Activated naive CD8-positive, alpha-beta T cell treated with anti-CD3 and anti-CD28 coated beads, Interleukin-2, amount 10 ng/mL, durations not matched to agents 7 days and 5 days (primary cell): Measurements from ENCODE around the gene ATP11B. TPM values are rescaled to one million over a fixed set of nuclear protein-coding genes. Genes with fewer than 3 reads are reported as not detected.
A peak's percentile ranks its signal among the peaks of the same experiment; 100 is the strongest.
"Not testable (repeated sequence)": the region's sequence is repeated elsewhere in the genome, so short reads cannot be mapped to it uniquely, and the experiment has no call there.

Experiments used
- ATAC-seq: fragments of 150-1000 bp; cut with Tn5 transposase; one replicate; pipeline ENCODE4 v1.10.0; 2021; ENCODE audit warnings: low read depth, moderate library complexity
- POLR2A ChIA-PET: fragments of 350-600 bp; sonication (Branson Sonifier 250); formaldehyde crosslinking; loops from one replicate; lab custom pipeline; 2021; ENCODE audit warnings: antibody characterized with exemption; lab: Charles Lee
- DNase-seq: peaks from one replicate; pipeline ENCODE4 v3.0.0; 2021
- H3K27ac Mint-ChIP-seq: one replicate; pipeline ENCODE4 v1.8.0; 2022; ENCODE audit warnings: mild to moderate bottlenecking, mixed read lengths
- H3K27me3 Mint-ChIP-seq: one replicate; pipeline ENCODE4 v1.8.0; 2022; ENCODE audit warnings: mild to moderate bottlenecking, moderate library complexity, mixed read lengths
- H3K36me3 Mint-ChIP-seq: one replicate; pipeline ENCODE4 v1.8.0; 2021; ENCODE audit warnings: mild to moderate bottlenecking, mixed read lengths
- H3K4me1 Mint-ChIP-seq: one replicate; pipeline ENCODE4 v1.8.0; 2021; ENCODE audit warnings: mixed read lengths
- H3K4me3 Mint-ChIP-seq: one replicate; pipeline ENCODE4 v1.8.0; 2022; ENCODE audit warnings: mild to moderate bottlenecking, moderate library complexity, mixed read lengths
- H3K9me3 Mint-ChIP-seq: one replicate; pipeline ENCODE4 v1.8.0; 2021; ENCODE audit warnings: mixed read lengths
- total RNA-seq, 2 experiments: library from RNA; stranded (reverse); gene quantifications; one replicate each; pipeline ENCODE4 v1.2.3, GENCODE V29; 2021

The ATP11B gene
- total RNA-seq, 2 experiments from 2014 or later: 125 to 136 TPM

DNA sequence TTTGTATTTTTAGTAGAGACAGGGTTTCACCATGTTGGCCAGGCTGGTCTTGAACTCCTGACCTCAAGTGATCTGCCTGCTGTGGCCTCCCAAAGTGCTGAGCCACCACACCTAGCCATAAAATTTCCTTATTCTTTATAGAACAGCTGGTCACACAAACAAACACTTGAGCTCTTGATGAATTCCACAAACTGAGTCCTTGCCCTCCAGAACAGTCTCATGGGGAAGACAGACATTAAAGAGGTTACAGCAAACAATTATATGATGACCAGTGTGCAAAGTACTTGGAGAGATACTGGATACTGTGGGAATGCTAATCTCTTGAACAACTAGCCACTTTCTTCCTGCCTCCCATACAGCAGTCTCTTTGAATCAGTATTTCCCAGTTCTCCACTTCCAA, 7.5 kb upstream of the ATP11B start:
- peaks cover 13% of the 10 kb centered on the region for H3K4me1 Mint-ChIP-seq
- peaks cover 15% of the 10 kb centered on the region for H3K27me3 Mint-ChIP-seq
- no peak overlapping the region for H3K4me3 Mint-ChIP-seq
- no peaks in the 10 kb centered on the region for H3K9me3 Mint-ChIP-seq
- DNase-seq (no peak), ATAC-seq (no peak)
- H3K27ac Mint-ChIP-seq: no peak overlapping the region
- POLR2A ChIA-PET: no interaction called here
- no peaks in the 10 kb centered on the region for H3K36me3 Mint-ChIP-seq

DNA sequence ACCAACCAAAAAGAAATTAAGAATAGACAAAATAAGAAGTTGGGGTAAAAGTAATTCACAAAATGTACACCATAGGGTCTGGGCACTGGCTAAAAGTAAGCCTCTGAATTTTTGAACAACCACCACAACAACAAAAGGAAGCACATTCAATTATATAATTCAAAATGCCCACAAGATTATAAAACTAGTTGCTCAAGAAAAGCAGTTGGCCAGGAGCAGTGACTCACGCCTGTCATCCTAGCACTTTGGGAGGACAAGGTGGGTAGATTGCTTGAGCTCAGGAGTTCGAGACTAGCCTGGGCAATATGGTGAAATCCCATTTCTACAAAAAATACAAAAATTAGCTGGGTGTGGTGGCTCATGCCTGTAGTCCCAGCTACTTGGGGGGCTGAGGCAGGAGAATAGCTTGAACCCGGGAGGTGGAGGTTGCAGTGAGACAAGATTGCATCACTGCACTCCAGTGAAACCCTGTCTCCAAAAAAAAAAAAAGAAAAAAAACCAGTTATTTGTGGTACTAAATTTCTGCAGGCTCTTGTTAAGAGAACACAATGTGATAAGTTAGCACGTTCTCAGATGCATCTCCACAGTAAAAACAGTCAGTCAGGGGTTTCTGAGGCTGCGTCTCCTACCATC, 6.6 kb upstream of the ATP11B start:
- POLR2A ChIA-PET: no interaction called here
- Mint-ChIP-seq H3K9me3 (no peaks in the 10 kb centered on the region), H3K4me3 (no peak overlapping the region), H3K27me3 (peaks cover 15% of the 10 kb centered on the region), H3K4me1 (peaks cover 13% of the 10 kb centered on the region), H3K27ac (no peak overlapping the region), H3K36me3 (no peaks in the 10 kb centered on the region)
- ATAC-seq: no peak
- no peak for DNase-seq

DNA sequence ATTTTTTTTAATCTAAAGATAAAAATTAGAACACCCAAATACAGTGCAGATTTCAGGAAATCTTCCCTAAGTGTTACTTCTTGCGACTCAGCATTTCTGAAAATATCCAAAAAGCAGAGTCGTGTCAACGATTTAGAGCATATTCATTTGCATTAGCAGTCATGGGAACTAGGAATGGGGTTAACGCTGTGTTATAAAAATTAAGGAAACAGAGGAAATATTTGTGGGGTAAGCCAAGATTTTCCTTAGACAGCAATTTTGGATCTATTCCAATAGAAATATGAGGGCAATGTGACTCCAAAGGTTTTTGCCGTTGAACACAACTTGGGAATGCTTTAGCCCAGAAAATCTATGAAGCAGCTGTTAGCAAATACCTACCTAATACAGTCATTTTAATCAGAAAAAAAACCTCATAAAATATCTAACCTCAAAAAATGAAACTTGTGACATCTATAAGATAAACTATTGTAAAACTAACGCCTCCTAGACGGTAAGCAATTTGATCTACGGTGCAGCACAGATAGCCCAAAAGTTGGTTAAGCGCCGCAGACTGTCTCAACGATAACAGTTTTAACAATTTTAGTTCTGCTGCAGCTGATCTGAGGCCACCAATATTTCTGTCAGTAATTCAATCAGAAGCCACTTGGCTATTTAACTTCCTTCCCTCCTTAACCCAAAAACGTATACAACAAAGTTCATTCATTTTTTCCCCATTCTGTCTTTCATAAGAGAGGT, 5.8 kb upstream of the ATP11B start:
- no peak overlapping the region for H3K27ac Mint-ChIP-seq
- no peak for DNase-seq
- no peak for ATAC-seq
- no peaks in the 10 kb centered on the region for H3K36me3 Mint-ChIP-seq
- H3K9me3 Mint-ChIP-seq: no peaks in the 10 kb centered on the region
- peaks cover 15% of the 10 kb centered on the region for H3K27me3 Mint-ChIP-seq
- no peak overlapping the region for H3K4me3 Mint-ChIP-seq
- POLR2A ChIA-PET: no interaction called here
- peaks cover 9% of the 10 kb centered on the region for H3K4me1 Mint-ChIP-seq

DNA sequence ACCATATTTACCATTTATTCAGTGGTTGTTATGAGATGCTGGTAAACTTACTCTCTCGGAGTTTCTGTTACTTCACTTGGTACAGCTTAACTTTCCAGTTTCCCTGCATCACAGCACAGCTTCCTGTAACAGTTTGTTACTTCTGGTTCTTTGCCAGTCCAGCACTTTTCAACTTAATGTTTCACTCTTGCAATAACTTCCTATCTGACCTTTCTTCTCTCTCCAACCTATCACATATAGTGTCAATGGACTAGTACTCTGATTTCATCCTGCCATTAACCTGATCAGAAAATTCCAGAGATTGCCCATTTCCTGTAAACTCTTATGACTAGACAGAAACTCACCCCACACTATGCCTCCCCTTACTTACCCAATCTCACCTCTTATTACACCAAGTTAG, 3.9 kb upstream of the ATP11B start:
- ATAC-seq: no peak
- POLR2A ChIA-PET: interaction anchor here (0.8 kb wide), 1 partner anchor 11 kb away, joined by 4 read pairs; no protein-coding TSS in a partner anchor
- Mint-ChIP-seq H3K27ac (no peak overlapping the region), H3K4me3 (no peak overlapping the region), H3K4me1 (peaks cover 7% of the 10 kb centered on the region), H3K9me3 (no peaks in the 10 kb centered on the region), H3K27me3 (peaks cover 12% of the 10 kb centered on the region), H3K36me3 (no peaks in the 10 kb centered on the region)
- DNase-seq: no peak

DNA sequence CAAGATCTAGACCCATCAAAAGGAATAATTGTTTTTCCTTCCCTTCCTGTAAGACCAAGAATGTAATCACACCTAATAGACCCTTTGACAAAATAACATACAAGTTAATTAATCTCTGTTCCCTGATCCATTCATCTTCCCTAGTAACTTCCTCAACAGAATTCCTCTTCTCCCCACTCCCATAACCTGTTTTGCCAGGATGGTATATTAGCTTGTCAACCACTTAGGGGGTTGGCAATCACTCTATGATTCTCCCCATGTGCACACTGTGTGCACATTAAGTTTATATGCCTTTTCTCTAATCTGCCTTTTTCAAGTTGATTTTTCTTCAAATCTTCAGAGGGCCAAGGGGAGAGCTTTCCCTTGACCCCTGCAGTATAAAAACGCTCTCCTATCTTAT, 2.7 kb upstream of the ATP11B start:
- Mint-ChIP-seq H3K36me3 (no peaks in the 10 kb centered on the region), H3K4me3 (no peak overlapping the region), H3K9me3 (no peaks in the 10 kb centered on the region), H3K4me1 (peaks cover 9% of the 10 kb centered on the region), H3K27me3 (peaks cover 5% of the 10 kb centered on the region), H3K27ac (no peak overlapping the region)
- POLR2A ChIA-PET: interaction anchor here (0.7 to 1.5 kb wide), 2 partner anchors 74 to 298 kb away, joined by 4 to 5 read pairs; no protein-coding TSS in a partner anchor
- ATAC-seq (no peak), DNase-seq (no peak)

DNA sequence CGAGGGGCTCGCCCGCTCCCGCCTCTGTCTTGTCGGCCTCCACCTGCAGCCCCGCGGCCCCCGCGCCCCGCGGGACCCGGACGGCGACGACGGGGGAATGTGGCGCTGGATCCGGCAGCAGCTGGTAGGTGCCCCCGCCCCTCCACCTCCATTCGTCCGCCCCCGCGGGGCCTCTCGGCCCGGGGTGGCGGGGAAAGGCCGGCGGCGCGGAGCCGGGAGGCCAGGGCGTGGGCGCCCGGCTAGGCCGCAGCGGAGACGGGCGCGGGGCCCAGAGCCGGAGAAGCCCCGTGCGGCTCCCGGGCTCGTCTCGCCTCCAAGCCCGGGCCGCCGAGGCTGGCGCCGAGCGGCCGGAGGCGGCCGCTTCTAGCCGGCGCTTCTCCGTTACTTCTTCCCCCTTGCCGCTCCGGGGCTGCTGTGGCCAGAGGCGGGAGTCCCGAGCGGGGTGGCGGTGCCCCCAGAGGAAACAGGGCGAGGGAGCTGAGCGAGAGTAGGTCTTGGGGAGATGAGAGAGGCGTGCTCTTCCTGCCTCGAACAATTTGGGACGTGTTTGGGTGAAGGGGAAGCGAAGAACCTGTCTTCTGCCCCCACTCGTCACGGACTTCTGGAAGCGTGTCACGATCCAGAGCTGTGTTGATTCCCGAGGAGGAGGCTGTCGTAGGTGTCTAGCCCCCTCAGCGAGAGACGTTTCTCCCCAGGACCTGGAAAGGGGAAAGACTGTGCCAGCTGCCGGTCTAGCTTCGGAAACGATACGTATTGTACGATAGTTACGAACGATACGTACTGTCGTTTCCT, 555 bp downstream of the ATP11B start:
- Mint-ChIP-seq H3K9me3 (no peaks in the 10 kb centered on the region), H3K4me1 (peaks cover 27% of the 10 kb centered on the region), H3K4me3 (peak overlapping the region; percentile 93), H3K27ac (peak overlapping the region; percentile 97), H3K27me3 (no peaks in the 10 kb centered on the region), H3K36me3 (peaks cover 14% of the 10 kb centered on the region)
- DNase-seq: peak; percentile 74
- ATAC-seq: peak; percentile 37
- POLR2A ChIA-PET: interaction anchor here (0.7 to 2.5 kb wide), 8 partner anchors 12 to 77 kb away, joined by 3 to 10 read pairs (median 3); no protein-coding TSS in a partner anchor

DNA sequence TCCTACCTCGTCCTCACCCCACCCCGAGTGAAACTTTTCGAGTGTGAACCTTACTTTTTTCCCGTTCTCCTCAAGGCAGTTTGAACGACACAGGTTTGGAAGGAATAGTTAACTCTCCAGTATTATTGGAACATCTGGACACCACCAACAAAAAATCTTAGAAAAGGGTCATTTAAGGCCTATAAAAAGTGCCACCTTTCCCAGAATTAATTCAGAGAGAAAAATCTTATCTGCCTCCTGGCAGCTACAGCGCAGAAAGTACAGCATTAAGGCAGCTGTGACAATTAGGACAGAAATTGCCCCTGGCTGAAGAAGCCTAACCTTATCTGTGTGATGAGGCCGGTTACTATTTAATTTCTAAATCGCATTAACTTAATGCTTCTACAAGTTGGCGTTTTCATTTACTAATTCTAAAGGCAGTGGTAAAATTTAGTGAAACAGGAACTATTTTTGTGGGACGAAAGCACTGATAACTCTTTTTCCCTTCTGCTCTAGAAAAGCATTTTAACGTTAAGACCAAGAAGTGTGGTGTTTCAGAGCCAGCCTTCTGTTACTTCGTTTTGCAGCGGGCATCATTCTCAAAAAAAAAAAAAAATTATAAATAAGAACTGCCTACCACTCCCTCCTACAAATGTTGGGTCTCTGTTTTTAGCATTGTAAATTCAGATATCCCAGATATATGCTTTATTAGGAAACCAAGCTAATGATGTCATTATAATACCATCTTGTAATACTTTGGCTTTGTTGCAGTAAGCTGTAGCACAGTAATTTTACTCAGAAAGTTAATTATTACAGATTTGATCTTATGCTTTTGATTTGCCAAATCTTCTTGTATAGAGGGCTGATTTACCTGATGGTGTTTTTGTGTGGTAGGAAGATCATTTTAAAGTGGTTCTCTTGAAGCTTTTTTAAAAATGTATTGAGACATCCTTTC, 1.4 kb downstream of the ATP11B start:
- peaks cover 26% of the 10 kb centered on the region for H3K4me1 Mint-ChIP-seq

DNA sequence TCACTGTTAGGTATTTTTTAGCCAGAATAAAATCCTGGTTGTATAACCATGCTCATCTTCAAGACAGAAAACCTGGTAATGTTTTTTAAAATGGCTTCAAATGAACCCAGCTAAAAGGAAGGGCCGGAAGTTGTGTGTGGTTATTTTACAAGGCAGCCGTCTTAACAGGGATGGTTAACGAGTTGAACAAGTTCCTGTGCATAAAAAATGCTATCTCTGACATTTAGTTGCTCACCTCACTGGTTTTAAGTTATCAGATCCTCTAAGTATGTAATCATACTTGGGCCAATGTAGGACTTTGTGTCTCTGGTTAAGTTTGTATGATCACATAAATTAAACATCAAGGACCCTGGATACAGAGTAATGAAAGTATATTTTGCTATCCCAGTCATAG, 2.1 kb downstream of the ATP11B start:
- Mint-ChIP-seq H3K4me1 (peaks cover 26% of the 10 kb centered on the region), H3K36me3 (peaks cover 14% of the 10 kb centered on the region), H3K27me3 (no peaks in the 10 kb centered on the region), H3K4me3 (peak overlapping the region; percentile 93), H3K9me3 (no peaks in the 10 kb centered on the region), H3K27ac (peak overlapping the region; percentile 97)
- ATAC-seq: peak; percentile 30
- DNase-seq: no peak
- POLR2A ChIA-PET: interaction anchor here (0.7 to 1.6 kb wide), 3 partner anchors 14 to 1957 kb away, joined by 4 read pairs; no protein-coding TSS in a partner anchor

More for the DNA sequence above, 1.4 kb downstream of the ATP11B start:
- Mint-ChIP-seq H3K9me3 (no peaks in the 10 kb centered on the region), H3K36me3 (peaks cover 14% of the 10 kb centered on the region), H3K4me3 (peak overlapping the region; percentile 93), H3K27me3 (no peaks in the 10 kb centered on the region), H3K27ac (peak overlapping the region; percentile 97)
- DNase-seq (no peak), ATAC-seq (no peak)
- POLR2A ChIA-PET: interaction anchor here (0.7 to 2.5 kb wide), 8 partner anchors 12 to 1957 kb away, joined by 3 to 10 read pairs (median 4); no protein-coding TSS in a partner anchor

DNA sequence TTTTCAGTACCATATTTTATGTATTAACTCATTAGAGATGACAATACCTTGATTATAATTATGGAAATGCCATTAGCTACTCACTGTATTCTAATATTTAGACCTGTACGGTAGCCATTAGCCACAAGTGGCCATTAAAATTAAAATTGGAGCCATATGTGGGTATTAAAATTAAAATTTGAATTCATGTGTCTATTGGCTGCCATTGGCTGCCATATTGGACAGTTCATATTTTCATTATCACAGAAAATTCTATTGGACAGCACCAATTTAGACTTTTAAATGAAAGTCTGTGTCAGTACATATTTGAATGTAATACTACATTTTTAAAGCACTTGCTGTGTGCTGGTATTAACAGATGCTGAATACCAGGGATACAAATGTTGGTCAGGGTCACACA, 3.0 kb downstream of the ATP11B start:
- Mint-ChIP-seq H3K4me1 (peaks cover 27% of the 10 kb centered on the region), H3K4me3 (peak overlapping the region; percentile 93)
- ATAC-seq: no peak

DNA sequence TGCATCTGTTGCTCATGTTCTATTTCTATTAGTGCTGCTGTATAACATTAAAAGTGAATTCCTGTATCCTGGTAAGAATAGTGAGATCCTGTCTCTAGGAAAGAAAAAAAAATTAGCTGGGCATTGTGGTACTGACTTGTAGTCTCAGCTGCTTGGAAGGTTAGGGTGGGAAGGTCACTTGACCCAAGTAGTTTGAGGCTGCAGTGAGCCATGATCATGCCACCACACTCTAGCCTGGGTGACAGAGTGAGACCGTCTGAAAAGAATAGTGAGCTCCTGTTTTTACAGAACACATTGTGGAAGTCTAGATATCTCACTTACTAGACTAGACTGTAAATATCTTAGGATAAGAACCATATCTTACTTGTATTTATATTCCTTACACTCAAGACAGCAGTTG, 4.6 kb downstream of the ATP11B start:
- H3K27me3 Mint-ChIP-seq: no peaks in the 10 kb centered on the region
- H3K36me3 Mint-ChIP-seq: peaks cover 21% of the 10 kb centered on the region
- DNase-seq (no peak), ATAC-seq (no peak)
- H3K4me1 Mint-ChIP-seq: peaks cover 31% of the 10 kb centered on the region
- H3K9me3 Mint-ChIP-seq: no peaks in the 10 kb centered on the region
- peak overlapping the region; percentile 13 for H3K4me3 Mint-ChIP-seq
- H3K27ac Mint-ChIP-seq: no peak overlapping the region
- POLR2A ChIA-PET: no interaction called here

More for the DNA sequence above, 3.0 kb downstream of the ATP11B start:
- Mint-ChIP-seq H3K36me3 (peaks cover 14% of the 10 kb centered on the region), H3K27me3 (no peaks in the 10 kb centered on the region), H3K27ac (no peak overlapping the region), H3K9me3 (no peaks in the 10 kb centered on the region)
- POLR2A ChIA-PET: no interaction called here
- DNase-seq: no peak

DNA sequence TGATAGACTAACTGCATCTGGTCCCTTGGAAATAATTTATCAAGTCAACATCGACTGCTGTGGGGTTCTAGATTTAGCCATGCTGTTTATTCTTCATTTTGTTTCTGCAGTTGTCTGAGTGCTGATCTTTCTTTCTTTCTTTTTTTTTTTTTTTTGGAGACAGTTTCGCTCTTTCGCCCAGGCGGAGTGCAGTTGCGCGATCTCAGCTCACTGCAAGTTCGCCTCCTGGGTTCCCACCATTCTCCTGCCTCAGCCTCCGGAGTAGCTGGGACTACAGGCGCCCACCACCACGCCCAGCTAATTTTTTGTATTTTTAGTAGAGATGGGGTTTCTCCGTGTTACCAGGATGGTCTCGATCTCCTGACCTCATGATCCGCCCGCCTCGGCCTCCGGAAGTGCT, 5.8 kb downstream of the ATP11B start:
- H3K9me3 Mint-ChIP-seq, DNase-seq, H3K27me3 Mint-ChIP-seq, ATAC-seq, H3K27ac Mint-ChIP-seq, H3K4me3 Mint-ChIP-seq, POLR2A ChIA-PET: not testable (repeated sequence)
- Mint-ChIP-seq H3K4me1 (peaks cover 36% of the 10 kb centered on the region), H3K36me3 (peaks cover 23% of the 10 kb centered on the region)

DNA sequence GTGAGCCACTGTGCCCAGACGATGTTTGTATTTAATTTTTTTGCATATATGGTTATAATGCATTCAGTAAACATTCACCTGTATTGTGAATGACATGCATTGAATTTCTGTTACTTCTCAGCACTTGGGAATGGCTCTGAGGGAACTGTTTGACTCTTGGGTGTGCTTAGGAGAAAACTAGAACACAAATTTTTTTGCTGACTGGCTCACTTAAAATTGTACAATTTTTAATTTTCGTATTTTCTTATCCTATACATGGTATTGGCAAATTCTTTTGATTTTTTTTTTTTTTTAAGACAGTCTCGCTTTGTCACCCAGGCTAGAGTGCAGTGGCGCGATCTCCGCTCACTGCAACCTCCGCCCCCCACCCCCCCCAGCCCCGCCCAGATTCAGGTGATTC, 7.2 kb downstream of the ATP11B start:
- no peak overlapping the region for H3K27ac Mint-ChIP-seq
- DNase-seq (no peak), ATAC-seq (no peak)
- H3K4me1 Mint-ChIP-seq: peaks cover 37% of the 10 kb centered on the region
- H3K27me3 Mint-ChIP-seq: no peaks in the 10 kb centered on the region
- peaks cover 26% of the 10 kb centered on the region for H3K36me3 Mint-ChIP-seq
- H3K4me3 Mint-ChIP-seq: no peak overlapping the region
- POLR2A ChIA-PET: interaction anchor here (0.6 kb wide), 1 partner anchor 157 kb away, joined by 3 read pairs; no protein-coding TSS in a partner anchor
- H3K9me3 Mint-ChIP-seq: no peaks in the 10 kb centered on the region
